IMR-90 (cell line): Measurements from ENCODE around the gene NAA11. TPM values are rescaled to one million over a fixed set of nuclear protein-coding genes. Genes with fewer than 3 reads are reported as not detected.

ENCODE experiments used
- ATAC-seq: fragments of 200-7000 bp; cut with Tn5 transposase; 2 replicates; pipeline ENCODE4 v1.9.1; 2020; ENCODE audit warnings: low read depth, mild to moderate bottlenecking, moderate library complexity
- BruUV-seq: library from RNA; stranded (reverse); fragments of 400-500 nt; replicated peaks from 2 replicates; lab custom pipeline; 2021; lab: Mats Ljungman, UMichigan
- CTCF ChIA-PET: fragments of 300-600 bp; formaldehyde crosslinking; extraction: SDS; loops from one replicate; lab custom pipeline; 2021; ENCODE audit warnings: antibody characterized with exemption; lab: Yijun Ruan, JAX
- POLR2A ChIA-PET: fragments of 300-600 bp; sonication (Branson Sonifier 250); formaldehyde crosslinking; loops from one replicate; lab custom pipeline; 2022; ENCODE audit warnings: antibody characterized with exemption; ENCODE audit not compliant: unreplicated experiment; lab: Charles Lee
- DNase-seq: peaks from one replicate; pipeline ENCODE4 v3.0.0; 2013
- H2AFZ ChIP-seq: replicated peaks from 2 replicates; pipeline ENCODE3; 2013; ENCODE audit warnings: low read length, mild to moderate bottlenecking; ENCODE audit not compliant: poor library complexity
- H2AK5ac ChIP-seq: 2 replicates; pipeline ENCODE4 v1.6.1; 2013; ENCODE audit warnings: low read depth, low read length, inconsistent platforms
- H2AK9ac ChIP-seq: replicated peaks from 2 replicates; pipeline ENCODE3; 2013; ENCODE audit warnings: mild to moderate bottlenecking, low read depth, low read length, moderate library complexity; ENCODE audit not compliant: poor library complexity
- H2BK120ac ChIP-seq: 2 replicates; pipeline ENCODE4 v1.6.1; 2013; ENCODE audit warnings: low read depth, low read length, inconsistent platforms
- H2BK15ac ChIP-seq: 3 replicates; pipeline ENCODE4 v1.6.1; 2013; ENCODE audit warnings: low read depth, low read length, inconsistent platforms
- H2BK20ac ChIP-seq: 2 replicates; pipeline ENCODE4 v1.6.1; 2013; ENCODE audit warnings: low read depth, mild to moderate bottlenecking, inconsistent platforms, low read length, moderate library complexity
- H2BK5ac ChIP-seq: 2 replicates; pipeline ENCODE4 v1.6.1; 2013; ENCODE audit warnings: mild to moderate bottlenecking, low read depth, low read length, inconsistent platforms; ENCODE audit not compliant: poor library complexity, severe bottlenecking
- H3K14ac ChIP-seq: replicated peaks from 2 replicates; pipeline ENCODE4 v1.6.1; 2013; ENCODE audit warnings: low read depth, low read length, inconsistent platforms
- H3K18ac ChIP-seq: 2 replicates; pipeline ENCODE4 v1.6.1; 2013; ENCODE audit warnings: low read depth, low read length, control low read depth
- H3K23ac ChIP-seq: 2 replicates; pipeline ENCODE4 v1.6.1; 2013; ENCODE audit warnings: low read depth, low read length, inconsistent platforms
- H3K27ac ChIP-seq: 2 replicates; pipeline ENCODE4 v1.5.1; 2013; ENCODE audit warnings: mild to moderate bottlenecking, control low read depth, low read length; ENCODE audit not compliant: insufficient read depth
- H3K27me3 ChIP-seq: 2 replicates; pipeline ENCODE4 v1.6.1; 2013; ENCODE audit warnings: low read length; ENCODE audit not compliant: control insufficient read depth, insufficient read depth
- H3K36me3 ChIP-seq: 2 replicates; pipeline ENCODE4 v1.6.1; 2013; ENCODE audit warnings: low read length, mixed read lengths; ENCODE audit not compliant: control insufficient read depth, insufficient read depth
- H3K4ac ChIP-seq: 2 replicates; pipeline ENCODE4 v1.6.1; 2013; ENCODE audit warnings: low read depth, low read length, inconsistent platforms
- H3K4me1 ChIP-seq: 2 replicates; pipeline ENCODE4 v1.6.1; 2013; ENCODE audit warnings: low read length, mixed read lengths; ENCODE audit not compliant: control insufficient read depth, insufficient read depth
- H3K4me2 ChIP-seq: 2 replicates; pipeline ENCODE4 v1.6.1; 2013; ENCODE audit warnings: low read depth, mild to moderate bottlenecking, control low read depth, low read length, moderate library complexity
- H3K4me3 ChIP-seq: 2 replicates; pipeline ENCODE4 v1.5.1; 2013; ENCODE audit warnings: low read depth, mild to moderate bottlenecking, control low read depth, low read length, moderate library complexity; ENCODE audit not compliant: insufficient read depth
- H3K56ac ChIP-seq: 2 replicates; pipeline ENCODE4 v1.6.1; 2013; ENCODE audit warnings: low read length, inconsistent platforms; ENCODE audit not compliant: insufficient read depth; ENCODE audit errors: extremely low read depth
- H3K79me1 ChIP-seq, 2 experiments: 2 replicates each; pipeline ENCODE4 v1.6.1; 2013; ENCODE audit warnings: low read length in 2 of 2, inconsistent platforms in 1 of 2, low read depth in 1 of 2
- H3K9ac ChIP-seq: 2 replicates; pipeline ENCODE4 v1.6.1; 2013; ENCODE audit warnings: low read depth, low read length, control low read depth
- H3K9me1 ChIP-seq: 2 replicates; pipeline ENCODE4 v1.6.1; 2013; ENCODE audit warnings: low read length, inconsistent platforms; ENCODE audit not compliant: insufficient read depth
- H3K9me3 ChIP-seq: 2 replicates; pipeline ENCODE4 v1.6.1; 2013; ENCODE audit warnings: low read length; ENCODE audit not compliant: control insufficient read depth, insufficient read depth
- H4K20me1 ChIP-seq: 2 replicates; pipeline ENCODE4 v1.6.1; 2013; ENCODE audit warnings: low read length, inconsistent platforms; ENCODE audit not compliant: insufficient read depth
- H4K5ac ChIP-seq: 2 replicates; pipeline ENCODE4 v1.6.1; 2013; ENCODE audit warnings: mild to moderate bottlenecking, low read depth, low read length, control low read depth
- H4K8ac ChIP-seq, 2 experiments: 2 replicates each; pipeline ENCODE4 v1.6.1; 2013; ENCODE audit warnings: low read depth in 2 of 2, low read length in 2 of 2, control low read depth in 1 of 2, inconsistent platforms in 1 of 2
- H4K91ac ChIP-seq: 2 replicates; pipeline ENCODE4 v1.6.1; 2013; ENCODE audit warnings: low read depth, low read length, inconsistent platforms; ENCODE audit not compliant: insufficient read depth
- BHLHE40 ChIP-seq: fragments of 150-350 bp; IDR thresholded peaks from 2 replicates; pipeline ENCODE4 v1.6.1; 2016; ENCODE audit warnings: mild to moderate bottlenecking, low read depth, low read length
- CEBPB ChIP-seq: IDR thresholded peaks from 2 replicates; pipeline ENCODE4 v1.6.1; 2012; ENCODE audit warnings: low read depth, low read length, improper control_type of control experiment
- CHD1 ChIP-seq: IDR thresholded peaks from 2 replicates; pipeline ENCODE4 v1.6.1; 2012; ENCODE audit warnings: low read depth, low read length, improper control_type of control experiment
- FOS ChIP-seq: fragments of 150-350 bp; IDR thresholded peaks from 2 replicates; pipeline ENCODE4 v1.6.1; 2016; ENCODE audit warnings: low read depth, low read length
- MAFK ChIP-seq: IDR thresholded peaks from 2 replicates; pipeline ENCODE4 v1.6.1; 2012; ENCODE audit warnings: low read depth, low read length, improper control_type of control experiment
- MAZ ChIP-seq: IDR thresholded peaks from 2 replicates; pipeline ENCODE4 v1.6.1; 2012; ENCODE audit warnings: low read depth, mild to moderate bottlenecking, low read length, improper control_type of control experiment, moderate library complexity, borderline replicate concordance
- NFE2L2 ChIP-seq: fragments of 150-350 bp; IDR thresholded peaks from 2 replicates; pipeline ENCODE4 v1.6.1; 2016; ENCODE audit warnings: low read depth, mild to moderate bottlenecking, low read length
- POLR2A ChIP-seq: IDR thresholded peaks from 2 replicates; pipeline ENCODE4 v1.6.1; 2012; ENCODE audit warnings: mild to moderate bottlenecking, low read depth, low read length
- RAD21 ChIP-seq: IDR thresholded peaks from 2 replicates; pipeline ENCODE4 v1.6.1; 2012; ENCODE audit warnings: low read length, improper control_type of control experiment
- RCOR1 ChIP-seq: IDR thresholded peaks from 2 replicates; pipeline ENCODE4 v1.6.1; 2012; ENCODE audit warnings: mild to moderate bottlenecking, low read length, improper control_type of control experiment; ENCODE audit not compliant: insufficient replicate concordance
- SMC3 ChIP-seq: fragments of 150-350 bp; IDR thresholded peaks from 2 replicates; pipeline ENCODE4 v1.6.1; 2016; ENCODE audit warnings: low read depth, mild to moderate bottlenecking, antibody characterized with exemption, low read length, moderate library complexity
- WGBS, 2 experiments: methylation state at CpG; one replicate each; pipeline versions ENCODE4 v1.1.5 to v1.1.7; 2013; ENCODE audit warnings: missing lambda C conversion rate in 2 of 2; ENCODE audit not compliant: insufficient read length in 1 of 2; ENCODE audit errors: extremely low coverage in 2 of 2; 5-methylcytosine and 5-hydroxymethylcytosine counted together
- dilution Hi-C: fragments of 300-500 bp; cut with HindIII; formaldehyde crosslinking; loops from one replicate; pipeline ENCODE4 v1.14.3; 2018; ENCODE audit warnings: low sequenced_read_pairs; ENCODE audit not compliant: unreplicated experiment
- in situ Hi-C: fragments of 300-500 bp; cut with MboI; formaldehyde crosslinking; loops from 3 replicates; pipeline ENCODE4 v1.14.3; 2019; ENCODE audit warnings: low sequenced_read_pairs, inconsistent platforms, mixed read lengths
- intact Hi-C: fragments of 100-400 bp; cut with micrococcal nuclease; formaldehyde crosslinking; loops from 2 replicates; pipeline ENCODE4 v1.10.0; 2022
- polyA plus RNA-seq, 3 experiments: library from polyadenylated mRNA; depleted of rRNA; stranded (reverse); fragments of >200 nt; gene quantifications; 2 replicates each; pipeline ENCODE4 v1.2.3, GENCODE V29; 2012; ENCODE audit warnings: low replicate concordance in 1 of 3
- total RNA-seq: library from RNA; depleted of rRNA; stranded (reverse); fragments of >200 nt; gene quantifications from 2 replicates; pipeline ENCODE4 v1.2.3, GENCODE V29; 2012
- TF ChIP-seq, protein P1 (sequence below): fragments of 150-350 bp; IDR thresholded peaks from 2 replicates; pipeline ENCODE4 v1.6.1; 2016; ENCODE audit warnings: low read depth, mild to moderate bottlenecking, low read length, moderate library complexity, borderline replicate concordance
- TF ChIP-seq, protein P2 (sequence below): fragments of 150-350 bp; IDR thresholded peaks from 2 replicates; pipeline ENCODE4 v1.6.1; 2017; ENCODE audit warnings: mild to moderate bottlenecking, antibody characterized with exemption, low read length, low read depth
- TF ChIP-seq, protein P3 (sequence below): conservative IDR thresholded peaks from 2 replicates; pipeline ENCODE4 v1.5.1; 2012; ENCODE audit warnings: mild to moderate bottlenecking, low read depth, low read length, improper control_type of control experiment

NAA11 gene
- total and polyA plus RNA-seq, 2 of the 4 experiments (the other 2 are of a cell fraction), result not detected

DNA sequence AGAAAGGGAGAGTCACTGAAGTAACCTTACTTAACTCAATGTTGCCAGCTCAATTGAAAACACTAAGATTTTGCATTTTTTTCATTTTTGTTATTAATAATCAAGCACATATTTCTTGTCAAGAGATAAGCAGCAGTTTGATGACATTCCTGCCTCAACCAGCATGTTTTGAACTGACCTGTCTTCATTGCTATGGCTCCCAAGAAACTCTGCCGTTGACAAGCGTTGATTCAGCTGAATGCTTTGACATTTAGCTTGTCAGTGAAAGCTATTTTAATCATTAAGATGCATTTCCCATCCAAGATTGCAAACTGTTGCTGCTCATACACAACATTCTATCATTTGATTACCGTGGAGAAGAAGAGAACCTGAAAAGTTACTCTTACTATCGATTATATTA lies 5.9 kb downstream of the NAA11 start:
- Histone ChIP-seq H3K9ac (no peak overlapping the region), H3K4me1 (no peaks in the 10 kb centered on the region), H3K36me3 (no peaks in the 10 kb centered on the region), H3K9me1 (no peaks in the 10 kb centered on the region), H3K14ac (no peak overlapping the region), H3K4ac (no peak overlapping the region), H3K4me2 (no peak overlapping the region), H3K18ac (no peak overlapping the region), H3K27me3 (no peaks in the 10 kb centered on the region), H3K9me3 (no peaks in the 10 kb centered on the region), H3K79me1 (no peaks in the 10 kb centered on the region), H2AFZ (no peak overlapping the region), H2AK5ac (no peak overlapping the region), H2BK5ac (no peak overlapping the region), H3K27ac (no peak overlapping the region), H3K23ac (no peak overlapping the region), H2BK120ac (no peak overlapping the region), H4K20me1 (no peaks in the 10 kb centered on the region), H2AK9ac (no peak overlapping the region), H2BK20ac (no peak overlapping the region), H3K56ac (no peak overlapping the region), H4K5ac (no peak overlapping the region), H2BK15ac (no peak overlapping the region), H4K91ac (no peak overlapping the region), H4K8ac (no peak overlapping the region), H3K4me3 (no peak overlapping the region)
- no TSS peak for BruUV-seq
- DNase-seq, result no peak
- no CpG with 5 or more reads among the region's 4 CpGs for WGBS, 2 experiments
- CTCF ChIA-PET, result interaction anchor here (0.8 kb wide), 1 partner anchor 8 kb away, joined by 5 read pairs; no protein-coding TSS in a partner anchor
- in situ Hi-C loops (no loop called here), intact Hi-C loops (loop anchor here (10.0 kb wide), 1 partner anchor 275 kb away; no protein-coding TSS in a partner anchor), dilution Hi-C loops (no loop called here)
- POLR2A ChIA-PET, result no interaction called here
- ATAC-seq, result no peak
- TF ChIP-seq, protein P1, sequence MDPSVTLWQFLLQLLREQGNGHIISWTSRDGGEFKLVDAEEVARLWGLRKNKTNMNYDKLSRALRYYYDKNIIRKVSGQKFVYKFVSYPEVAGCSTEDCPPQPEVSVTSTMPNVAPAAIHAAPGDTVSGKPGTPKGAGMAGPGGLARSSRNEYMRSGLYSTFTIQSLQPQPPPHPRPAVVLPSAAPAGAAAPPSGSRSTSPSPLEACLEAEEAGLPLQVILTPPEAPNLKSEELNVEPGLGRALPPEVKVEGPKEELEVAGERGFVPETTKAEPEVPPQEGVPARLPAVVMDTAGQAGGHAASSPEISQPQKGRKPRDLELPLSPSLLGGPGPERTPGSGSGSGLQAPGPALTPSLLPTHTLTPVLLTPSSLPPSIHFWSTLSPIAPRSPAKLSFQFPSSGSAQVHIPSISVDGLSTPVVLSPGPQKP, result no peak
- no peak for TF ChIP-seq FOS
- no peak for TF ChIP-seq RCOR1
- TF ChIP-seq MAFK, result no peak
- no peak for TF ChIP-seq BHLHE40
- TF ChIP-seq RAD21, result no peak
- TF ChIP-seq SMC3, result no peak
- TF ChIP-seq, protein P2, sequence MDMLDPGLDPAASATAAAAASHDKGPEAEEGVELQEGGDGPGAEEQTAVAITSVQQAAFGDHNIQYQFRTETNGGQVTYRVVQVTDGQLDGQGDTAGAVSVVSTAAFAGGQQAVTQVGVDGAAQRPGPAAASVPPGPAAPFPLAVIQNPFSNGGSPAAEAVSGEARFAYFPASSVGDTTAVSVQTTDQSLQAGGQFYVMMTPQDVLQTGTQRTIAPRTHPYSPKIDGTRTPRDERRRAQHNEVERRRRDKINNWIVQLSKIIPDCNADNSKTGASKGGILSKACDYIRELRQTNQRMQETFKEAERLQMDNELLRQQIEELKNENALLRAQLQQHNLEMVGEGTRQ, result no peak
- TF ChIP-seq CHD1, result no peak
- TF ChIP-seq NFE2L2, result no peak
- TF ChIP-seq, protein P3, sequence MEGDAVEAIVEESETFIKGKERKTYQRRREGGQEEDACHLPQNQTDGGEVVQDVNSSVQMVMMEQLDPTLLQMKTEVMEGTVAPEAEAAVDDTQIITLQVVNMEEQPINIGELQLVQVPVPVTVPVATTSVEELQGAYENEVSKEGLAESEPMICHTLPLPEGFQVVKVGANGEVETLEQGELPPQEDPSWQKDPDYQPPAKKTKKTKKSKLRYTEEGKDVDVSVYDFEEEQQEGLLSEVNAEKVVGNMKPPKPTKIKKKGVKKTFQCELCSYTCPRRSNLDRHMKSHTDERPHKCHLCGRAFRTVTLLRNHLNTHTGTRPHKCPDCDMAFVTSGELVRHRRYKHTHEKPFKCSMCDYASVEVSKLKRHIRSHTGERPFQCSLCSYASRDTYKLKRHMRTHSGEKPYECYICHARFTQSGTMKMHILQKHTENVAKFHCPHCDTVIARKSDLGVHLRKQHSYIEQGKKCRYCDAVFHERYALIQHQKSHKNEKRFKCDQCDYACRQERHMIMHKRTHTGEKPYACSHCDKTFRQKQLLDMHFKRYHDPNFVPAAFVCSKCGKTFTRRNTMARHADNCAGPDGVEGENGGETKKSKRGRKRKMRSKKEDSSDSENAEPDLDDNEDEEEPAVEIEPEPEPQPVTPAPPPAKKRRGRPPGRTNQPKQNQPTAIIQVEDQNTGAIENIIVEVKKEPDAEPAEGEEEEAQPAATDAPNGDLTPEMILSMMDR, result no peak
- TF ChIP-seq CEBPB, result no peak
- TF ChIP-seq POLR2A, result no peak
- TF ChIP-seq MAZ, result no peak
